ENCODE measurements around the gene EFHC1. TPM values are rescaled to one million over a fixed set of nuclear protein-coding genes. Genes with fewer than 3 reads are reported as not detected.

EFHC1 gene
- total and polyA plus RNA-seq, 8 donors: 7.2 to 54.3 (median 35.5) TPM

GRCh38 chr6:52509281-52510212, 89.4 kb downstream of the EFHC1 start:
- Histone ChIP-seq H3K36me3 (peaks cover 19 to 76% (median 65%) of the 10 kb centered on the region in 4 donors), H3K9me3 (no peaks in the 10 kb centered on the region), H3K27me3 (no peaks in the 10 kb centered on the region), H3K4me3 (no peak overlapping the region), H3K27ac (peak overlapping the region in 1 of 5 donors; percentile 19), H3K4me1 (peaks cover 10 to 54% (median 32%) of the 10 kb centered on the region in 4 donors)
- 92 to 96% (median 94%) methylated on average over 14 of the region's 14 CpGs for WGBS, 5 donors
- no peak for DNase-seq
- intact Hi-C loops (cut with DNase I; ENCODE audit: low total_unique reads): loop anchor here (10.0 kb wide), 1 partner anchor 65 kb away; the partner anchor contains the start of gene TRAM2
- TF ChIP-seq EP300 (IDR thresholded peaks at IDR 0.05) (no peak), POLR2AphosphoS5 (IDR thresholded peaks at IDR 0.05) (no peak), POLR2A (IDR thresholded peaks at IDR 0.05) (no peak), CTCF (IDR thresholded peaks at IDR 0.05) (no peak)

- intact Hi-C loops (cut with DNase I; ENCODE audit: low total_unique reads): no loop called here
- H3K27ac ChIP-seq: peak overlapping the region in 2 of 5 donors; percentile 19 to 85
- H3K36me3 ChIP-seq: peaks cover 23 to 79% (median 68%) of the 10 kb centered on the region in 4 donors
Measured at GRCh38 chr6:52510213-52510562, 90.0 kb downstream of the EFHC1 start.

GRCh38 chr6:52511163-52511562, 91.0 kb downstream of the EFHC1 start:
- Histone ChIP-seq H3K4me1 (peaks cover 6 to 50% (median 21%) of the 10 kb centered on the region in 4 donors), H3K27ac (peak overlapping the region in 4 of 5 donors; percentile 74 to 85 (median 82)), H3K4me3 (no peak overlapping the region), H3K36me3 (peaks cover 26 to 73% (median 69%) of the 10 kb centered on the region in 4 donors), H3K9me3 (no peaks in the 10 kb centered on the region), H3K27me3 (no peaks in the 10 kb centered on the region)
- 84 to 94% (median 91%) methylated on average over 10 of the region's 10 CpGs for WGBS, 5 donors
- TF ChIP-seq CTCF (IDR thresholded peaks at IDR 0.05): no peak
- no peak for TF ChIP-seq POLR2A (IDR thresholded peaks at IDR 0.05)
- no peak for TF ChIP-seq POLR2AphosphoS5 (IDR thresholded peaks at IDR 0.05)
- no peak for TF ChIP-seq EP300 (IDR thresholded peaks at IDR 0.05)
- intact Hi-C loops (cut with DNase I; ENCODE audit: low total_unique reads): no loop called here
- DNase-seq: no peak

More at GRCh38 chr6:52510213-52510562, 90.0 kb downstream of the EFHC1 start:
- Histone ChIP-seq H3K27me3 (no peaks in the 10 kb centered on the region), H3K9me3 (no peaks in the 10 kb centered on the region), H3K4me3 (no peak overlapping the region), H3K4me1 (peaks cover 6 to 51% (median 26%) of the 10 kb centered on the region in 4 donors)
- no peak for TF ChIP-seq EP300 (IDR thresholded peaks at IDR 0.05)
- TF ChIP-seq POLR2AphosphoS5 (IDR thresholded peaks at IDR 0.05): no peak
- no peak for TF ChIP-seq POLR2A (IDR thresholded peaks at IDR 0.05)
- no peak for TF ChIP-seq CTCF (IDR thresholded peaks at IDR 0.05)
- no peak for DNase-seq

GRCh38 chr6:52511572-52512151, 91.5 kb downstream of the EFHC1 start:
- no peaks in the 10 kb centered on the region for H3K9me3 ChIP-seq
- no peaks in the 10 kb centered on the region for H3K27me3 ChIP-seq
- intact Hi-C loops (cut with DNase I; ENCODE audit: low total_unique reads): no loop called here
- H3K4me3 ChIP-seq: no peak overlapping the region
- 70 to 82% (median 74%) methylated on average over 12 of the region's 12 CpGs for WGBS, 5 donors
- H3K36me3 ChIP-seq: peaks cover 22 to 68% (median 65%) of the 10 kb centered on the region in 4 donors
- TF ChIP-seq POLR2AphosphoS5 (IDR thresholded peaks at IDR 0.05) (no peak), CTCF (IDR thresholded peaks at IDR 0.05) (no peak), EP300 (IDR thresholded peaks at IDR 0.05) (no peak), POLR2A (IDR thresholded peaks at IDR 0.05) (no peak)
- DNase-seq: no peak
- H3K4me1 ChIP-seq: peaks cover 8 to 54% (median 22%) of the 10 kb centered on the region in 4 donors
- peak overlapping the region; percentile 54 to 85 (median 82) for H3K27ac ChIP-seq
